A549 treated with AZD9567 at 1 μM for 4 hours (cell line): ENCODE measurements around the gene ARHGAP12. TPM values are rescaled to one million over a fixed set of nuclear protein-coding genes. Genes with fewer than 3 reads are reported as not detected.

Experiments
- total RNA-seq: library from RNA; stranded (reverse); fragments of 200-300 nt; extraction: Qiagen RNA extraction; gene quantifications from 5 replicates; pipeline ENCODE4 v1.2.3, GENCODE V29; 2022; ENCODE audit not compliant: insufficient read depth

ARHGAP12 gene, protein sequence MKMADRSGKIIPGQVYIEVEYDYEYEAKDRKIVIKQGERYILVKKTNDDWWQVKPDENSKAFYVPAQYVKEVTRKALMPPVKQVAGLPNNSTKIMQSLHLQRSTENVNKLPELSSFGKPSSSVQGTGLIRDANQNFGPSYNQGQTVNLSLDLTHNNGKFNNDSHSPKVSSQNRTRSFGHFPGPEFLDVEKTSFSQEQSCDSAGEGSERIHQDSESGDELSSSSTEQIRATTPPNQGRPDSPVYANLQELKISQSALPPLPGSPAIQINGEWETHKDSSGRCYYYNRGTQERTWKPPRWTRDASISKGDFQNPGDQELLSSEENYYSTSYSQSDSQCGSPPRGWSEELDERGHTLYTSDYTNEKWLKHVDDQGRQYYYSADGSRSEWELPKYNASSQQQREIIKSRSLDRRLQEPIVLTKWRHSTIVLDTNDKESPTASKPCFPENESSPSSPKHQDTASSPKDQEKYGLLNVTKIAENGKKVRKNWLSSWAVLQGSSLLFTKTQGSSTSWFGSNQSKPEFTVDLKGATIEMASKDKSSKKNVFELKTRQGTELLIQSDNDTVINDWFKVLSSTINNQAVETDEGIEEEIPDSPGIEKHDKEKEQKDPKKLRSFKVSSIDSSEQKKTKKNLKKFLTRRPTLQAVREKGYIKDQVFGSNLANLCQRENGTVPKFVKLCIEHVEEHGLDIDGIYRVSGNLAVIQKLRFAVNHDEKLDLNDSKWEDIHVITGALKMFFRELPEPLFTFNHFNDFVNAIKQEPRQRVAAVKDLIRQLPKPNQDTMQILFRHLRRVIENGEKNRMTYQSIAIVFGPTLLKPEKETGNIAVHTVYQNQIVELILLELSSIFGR
- 17.4 to 30.0 TPM (median 19.5 TPM) in 5 replicates for total RNA-seq

DNA sequence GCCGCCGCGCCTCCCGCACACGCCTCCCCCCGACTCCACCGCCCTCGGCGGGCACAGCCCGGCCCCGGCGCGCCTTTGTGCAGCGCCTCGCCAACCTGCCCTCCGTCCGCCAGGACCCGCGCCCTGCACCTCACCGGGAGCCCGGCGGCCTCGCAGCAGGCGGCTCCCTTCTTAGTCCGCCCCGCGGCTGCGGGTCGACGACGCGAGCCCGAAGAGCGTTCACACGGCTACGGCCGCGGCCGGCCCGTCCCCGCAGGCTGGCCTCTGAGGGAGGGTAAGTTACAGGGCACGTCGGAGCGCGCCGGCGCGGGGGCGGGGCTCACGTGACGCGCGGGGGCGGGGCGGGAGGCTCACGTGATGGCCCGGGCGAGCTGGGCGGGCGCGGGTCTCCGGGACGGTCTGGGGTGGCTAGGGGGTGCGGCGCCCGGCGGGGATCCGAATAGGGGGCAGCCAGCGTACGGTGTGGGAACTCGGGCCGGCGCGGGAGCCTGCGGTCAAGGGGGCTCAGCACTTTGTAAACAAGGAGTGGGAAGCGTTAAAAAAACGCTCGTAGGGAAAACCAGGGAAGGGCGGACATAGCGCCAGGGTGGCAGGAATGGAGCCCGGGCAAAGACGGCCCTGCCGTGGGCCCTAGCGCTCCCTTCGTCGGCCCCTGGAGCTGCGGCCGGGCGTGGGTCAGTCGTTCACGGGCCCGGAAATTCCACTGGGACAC is at the start of gene ARHGAP12:
Gene ARHGAP12, minus strand, starts transcription at position 283 of the 712 bp plus-strand sequence. CDS start 19,976 bp downstream, outside the sequence.

Other genes with a start within 250 kb of the ARHGAP12 start
- gene KIF5B, start 127.6 kb upstream of the ARHGAP12 start, total RNA-seq, result 52.5 to 87.4 TPM (median 74.8 TPM) in 5 replicates